HepG2 (cell line): Measurements from ENCODE around the gene KBTBD2. TPM values are rescaled to one million over a fixed set of nuclear protein-coding genes. Genes with fewer than 3 reads are reported as not detected.

ENCODE experiments used
- CBX2 ChIP-seq, 2 experiments: fragments of 200-600 bp in 1 of 2; sonication (generic); formaldehyde crosslinking in 1 of 2; IDR thresholded peaks; 2 replicates each; pipeline versions ENCODE4 v1.7.0 to v1.8.1; 2018 to 2022; ENCODE audit warnings: low read depth in 2 of 2, low read length in 1 of 2, mild to moderate bottlenecking in 1 of 2, missing genetic modification reagents in 1 of 2
- HDAC1 ChIP-seq: sonication (generic); formaldehyde crosslinking; IDR thresholded peaks from 2 replicates; pipeline ENCODE4 v1.5.1; 2020; ENCODE audit warnings: mild to moderate bottlenecking, missing genetic modification reagents
- HDAC6 ChIP-seq: fragments of 200-600 bp; sonication (generic); IDR thresholded peaks from 2 replicates; pipeline ENCODE4 v1.7.0; 2017; ENCODE audit warnings: mild to moderate bottlenecking, antibody characterized with exemption, low read length, low read depth
- HNRNPUL1 ChIP-seq: fragments of 200-400 bp; formaldehyde crosslinking; IDR thresholded peaks from 2 replicates; pipeline ENCODE4 v1.6.1; 2017; ENCODE audit warnings: low read depth, mild to moderate bottlenecking, low read length, moderate library complexity
- MEIS1 ChIP-seq: sonication (generic); formaldehyde crosslinking; IDR thresholded peaks from 2 replicates; pipeline ENCODE4 v1.9.0; 2021; ENCODE audit warnings: mild to moderate bottlenecking, missing genetic modification reagents, moderate library complexity, borderline replicate concordance
- PAXIP1 ChIP-seq: sonication (generic); formaldehyde crosslinking; conservative IDR thresholded peaks from 2 replicates; pipeline ENCODE4 v1.4.0; 2020; ENCODE audit warnings: mild to moderate bottlenecking, missing genetic modification reagents, moderate library complexity
- PCBP1 ChIP-seq: fragments of 200-400 bp; formaldehyde crosslinking; IDR thresholded peaks from 2 replicates; pipeline ENCODE4 v1.6.1; 2017; ENCODE audit warnings: mild to moderate bottlenecking, low read depth, low read length, borderline replicate concordance
- POLR2A ChIP-seq, 2 experiments: IDR thresholded peaks; 2 replicates each; pipeline ENCODE4 v1.6.1; 2011; ENCODE audit warnings: low read depth in 2 of 2, low read length in 2 of 2, mild to moderate bottlenecking in 1 of 2, moderate library complexity in 1 of 2; ENCODE audit not compliant: insufficient read depth in 1 of 2
- POLR2G ChIP-seq: fragments of 200-400 bp; formaldehyde crosslinking; IDR thresholded peaks from 2 replicates; pipeline ENCODE4 v1.6.1; 2018; ENCODE audit warnings: mild to moderate bottlenecking, low read depth, low read length, moderate library complexity
- PRPF4 ChIP-seq: fragments of 200-400 bp; formaldehyde crosslinking; IDR thresholded peaks from 2 replicates; pipeline ENCODE4 v1.6.1; 2016; ENCODE audit warnings: low read length, low read depth; ENCODE audit not compliant: poor library complexity, severe bottlenecking
- SAFB2 ChIP-seq: sonication (generic); formaldehyde crosslinking; IDR thresholded peaks from 2 replicates; pipeline ENCODE4 v1.5.1; 2020; ENCODE audit warnings: missing genetic modification reagents, low read depth, mild to moderate bottlenecking, borderline replicate concordance
- SETDB1 ChIP-seq: sonication (generic); formaldehyde crosslinking; IDR thresholded peaks from 2 replicates; pipeline ENCODE4 v1.5.1; 2020; ENCODE audit warnings: missing genetic modification reagents, mild to moderate bottlenecking, borderline replicate concordance
- STAG1 ChIP-seq: sonication (generic); formaldehyde crosslinking; IDR thresholded peaks from 2 replicates; pipeline ENCODE4 v1.4.0; 2020; ENCODE audit warnings: missing genetic modification reagents
- TFDP1 ChIP-seq: IDR thresholded peaks from 2 replicates; pipeline ENCODE4 v1.6.1; 2016; ENCODE audit warnings: missing compliant biosample characterization, missing genetic modification reagents, borderline replicate concordance
- WIZ ChIP-seq: sonication (generic); formaldehyde crosslinking; IDR thresholded peaks from 2 replicates; pipeline ENCODE4 v1.5.1; 2020; ENCODE audit warnings: mild to moderate bottlenecking, missing genetic modification reagents
- ZBTB43 ChIP-seq: sonication (generic); formaldehyde crosslinking; conservative IDR thresholded peaks from 2 replicates; pipeline ENCODE4 v1.4.0; 2020; ENCODE audit warnings: missing genetic modification reagents
- ZFAT ChIP-seq: sonication (generic); formaldehyde crosslinking; conservative IDR thresholded peaks from 2 replicates; pipeline ENCODE4 v1.8.1; 2023; ENCODE audit warnings: missing genetic modification reagents, inconsistent platforms
- ZFP62 ChIP-seq: sonication (generic); formaldehyde crosslinking; IDR thresholded peaks from 2 replicates; pipeline ENCODE4 v1.4.0; 2020; ENCODE audit warnings: missing genetic modification reagents
- ZNF12 ChIP-seq: sonication (generic); formaldehyde crosslinking; IDR thresholded peaks from 2 replicates; pipeline ENCODE4 v1.5.0; 2020; ENCODE audit warnings: missing genetic modification reagents
- ZNF281 ChIP-seq: sonication (generic); formaldehyde crosslinking; IDR thresholded peaks from 2 replicates; pipeline ENCODE4 v1.4.0; 2020; ENCODE audit warnings: missing genetic modification reagents, borderline replicate concordance
- ZNF615 ChIP-seq: sonication (generic); formaldehyde crosslinking; IDR thresholded peaks from 2 replicates; pipeline ENCODE4 v1.5.0; 2020; ENCODE audit warnings: mild to moderate bottlenecking, missing genetic modification reagents, borderline replicate concordance
- polyA plus RNA-seq, 8 experiments: library from polyadenylated mRNA; depleted of rRNA in 3 of 8; stranded (reverse) in 7 of 8; unstranded in 1 of 8; fragments of >200 nt; fragmentation: Illumina TruSeq in 4 of 8; extraction: Trizol in 4 of 8; gene quantifications; 2 replicates each; pipeline versions ENCODE4 v1.2.1 to v1.2.3, GENCODE V29; 2011 to 2016; ENCODE audit warnings: low read depth in 4 of 8, missing spikeins in 1 of 8, mixed read lengths in 1 of 8; ENCODE audit not compliant: insufficient read depth in 1 of 8
- total RNA-seq, 5 experiments: library from RNA; depleted of rRNA; stranded (reverse); fragments of >200 nt; fragmentation: Illumina TruSeq; extraction: Trizol; gene quantifications; 2 replicates each; pipeline ENCODE4 v1.2.3, GENCODE V29; 2016; ENCODE audit warnings: low read depth in 1 of 5

The KBTBD2 gene
- total and polyA plus RNA-seq, 2 of the 13 experiments (the other 11 are each of a cell fraction or from before 2014, with no cell fraction given): 24.0 to 25.2 TPM

GRCh38 chr7:32892521-32893206, 1.1 kb upstream of the KBTBD2 start (continued):
- TF ChIP-seq PCBP1 (0 out of 2 replicates have a peak, but pooled peaks have one; percentile 20), CBX2 (IDR thresholded peaks at IDR 0.05; ENCODE audit: low read depth, low read length) (no peak), CBX2 (CRISPR knock-in tag; IDR thresholded peaks at IDR 0.05; ENCODE audit: low read depth) (no peak), ZNF281 (CRISPR knock-in tag) (0 out of 2 replicates have a peak, but pooled peaks have one; percentile 19), ZFAT (CRISPR knock-in tag) (no peak), ZBTB43 (CRISPR knock-in tag) (no peak), SAFB2 (CRISPR knock-in tag) (no peak), MEIS1 (CRISPR knock-in tag) (no peak), WIZ (CRISPR knock-in tag) (no peak), SETDB1 (CRISPR knock-in tag) (no peak), POLR2G (peak; percentile 50), POLR2A (IDR thresholded peaks at IDR 0.05; ENCODE audit: insufficient read depth in 1 of 2, low read depth in 2 of 2, low read length in 2 of 2) (peak; percentile 3 to 74; a peak in 2 of 4 replicates), HNRNPUL1 (no peak), ZNF615 (peak; percentile 19; the same call in 1 of the 2 replicates), PAXIP1 (no peak), PRPF4 (no peak), STAG1 (CRISPR knock-in tag) (no peak), ZNF12 (CRISPR knock-in tag) (peak; percentile 79), HDAC1 (no peak), TFDP1 (CRISPR knock-in tag) (no peak), ZFP62 (CRISPR knock-in tag) (no peak), HDAC6 (no peak)
